ENCODE measurements around the gene SLC29A3. TPM values are rescaled to one million over a fixed set of nuclear protein-coding genes. Genes with fewer than 3 reads are reported as not detected.

Gene SLC29A3
- total RNA-seq, 1 experiment from 2014 or later: 7.6 TPM

- TF ChIP-seq REST (IDR thresholded peaks at IDR 0.05; ENCODE audit: insufficient read depth in 1 of 2, low read depth in 2 of 2, low read length in 1 of 2): no peak
- intact Hi-C loops (cut with micrococcal nuclease; ENCODE audit: unreplicated experiment) (loop anchor here (5.0 to 10.0 kb wide), 3 partner anchors 294 to 502 kb away; no protein-coding TSS in a partner anchor), in situ Hi-C loops (cut with HindIII; ENCODE audit: low pct_unique_long_range_greater_than_20kb, low sequenced_read_pairs) (no loop called here)
- POLR2A ChIA-PET: interaction anchor here (0.7 kb wide), 1 partner anchor 60 kb away, joined by 7 read pairs; no protein-coding TSS in a partner anchor
- no peaks in the 10 kb centered on the region; the same call in 1 of the 2 replicates for H3K27me3 ChIP-seq (ENCODE audit: control insufficient read depth, insufficient read depth, low read length)
- H3K9me3 ChIP-seq (ENCODE audit: control insufficient read depth, insufficient read depth, low read depth, low read length): no peaks in the 10 kb centered on the region
- no peaks in the 10 kb centered on the region; the same call in 1 of the 2 replicates for H3K4me1 ChIP-seq (ENCODE audit: control insufficient read depth, insufficient read depth, low read length)
- BruUV-seq (replicated peaks): no TSS peak
- ATAC-seq (no peak), DNase-seq (ENCODE audit: low read depth, low spot score) (no peak)
- no peak overlapping the region for H3K4me3 ChIP-seq (ENCODE audit: low read depth in 2 of 2, low read length in 2 of 2)
- no peak overlapping the region for H3K27ac ChIP-seq (ENCODE audit: low read length)
- no peaks in the 10 kb centered on the region for H3K36me3 ChIP-seq (ENCODE audit: control insufficient read depth, insufficient read depth, low read length)
- CTCF ChIA-PET: interaction anchor here (0.6 to 1.3 kb wide), 10 partner anchors 71 to 534 kb away, joined by 3 to 8 read pairs (median 3); partner anchors contain the start of gene VSIR
Observed at GRCh38 chr10:71312811-71313789, 6.0 kb upstream of the SLC29A3 start.

- in situ Hi-C loops (cut with HindIII; ENCODE audit: low pct_unique_long_range_greater_than_20kb, low sequenced_read_pairs) (no loop called here), intact Hi-C loops (cut with micrococcal nuclease; ENCODE audit: unreplicated experiment) (loop anchor here (5.0 to 10.0 kb wide), 3 partner anchors 293 to 501 kb away; no protein-coding TSS in a partner anchor)
- DNase-seq (ENCODE audit: low read depth, low spot score) (peak; percentile 43), ATAC-seq (peak; percentile 78)
- H3K4me3 ChIP-seq (ENCODE audit: low read depth in 2 of 2, low read length in 2 of 2): peak overlapping the region; percentile 23 to 38
- BruUV-seq (replicated peaks): no TSS peak
- H3K36me3 ChIP-seq (ENCODE audit: control insufficient read depth, insufficient read depth, low read length): no peaks in the 10 kb centered on the region
- CTCF ChIA-PET: interaction anchor here (0.6 to 1.3 kb wide), 12 partner anchors 18 to 533 kb away, joined by 3 to 8 read pairs (median 3); partner anchors contain the start of gene VSIR
- no peaks in the 10 kb centered on the region for H3K9me3 ChIP-seq (ENCODE audit: control insufficient read depth, insufficient read depth, low read depth, low read length)
- H3K27ac ChIP-seq (ENCODE audit: low read length): peak overlapping the region; percentile 67; the same call in 1 of the 2 replicates
- no peak for TF ChIP-seq POLR2AphosphoS5 (IDR thresholded peaks at IDR 0.05; ENCODE audit: low read depth, low read length)
- TF ChIP-seq CTCF (IDR thresholded peaks at IDR 0.05): peak; percentile 98
- TF ChIP-seq REST (IDR thresholded peaks at IDR 0.05; ENCODE audit: insufficient read depth in 1 of 2, low read depth in 2 of 2, low read length in 1 of 2): no peak
- TF ChIP-seq TCF7L2 (IDR thresholded peaks at IDR 0.05; ENCODE audit: low read depth, low read length): no peak
- TF ChIP-seq SIN3A (IDR thresholded peaks at IDR 0.05; ENCODE audit: borderline replicate concordance, insufficient read depth, low read depth, low read length): no peak
- H3K27me3 ChIP-seq (ENCODE audit: control insufficient read depth, insufficient read depth, low read length): no peaks in the 10 kb centered on the region; the same call in 1 of the 2 replicates
- POLR2A ChIA-PET: interaction anchor here (0.7 kb wide), 1 partner anchor 216 kb away, joined by 6 read pairs; no protein-coding TSS in a partner anchor
- H3K4me1 ChIP-seq (ENCODE audit: control insufficient read depth, insufficient read depth, low read length): peaks cover 3% of the 10 kb centered on the region
Observed at GRCh38 chr10:71314028-71314693, 4.9 kb upstream of the SLC29A3 start.

Data from Panc1 (cell line).